GM12874 (cell line): ENCODE results near the gene TNIP1.

Experiments
- CTCF ChIP-seq: IDR thresholded peaks from 2 replicates; pipeline ENCODE4 v1.5.1; 2011; ENCODE audit warnings: low read depth, mild to moderate bottlenecking, control low read depth, low read length, moderate library complexity; ENCODE audit not compliant: insufficient read depth

The TNIP1 gene

DNA sequence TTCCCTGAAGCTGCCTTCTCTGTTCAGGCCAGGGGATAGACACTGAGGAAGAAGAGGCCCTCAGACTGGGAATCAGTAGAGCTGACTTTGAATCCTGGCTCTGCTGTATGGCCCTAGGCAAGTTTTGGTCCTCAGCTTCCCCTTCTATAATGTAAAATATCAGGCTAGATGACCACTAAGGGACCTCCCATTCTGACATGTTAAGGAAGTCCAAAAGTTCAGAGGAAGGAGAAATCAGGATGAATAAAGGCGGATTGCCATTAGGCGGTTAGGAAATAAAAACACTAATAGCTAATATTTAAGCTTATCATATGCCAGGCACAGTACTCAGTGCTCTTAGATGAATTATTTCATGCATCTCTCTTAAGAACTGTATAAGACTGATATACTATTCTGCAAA lies 8.9 kb upstream of the TNIP1 start:
- TF ChIP-seq CTCF, result no peak

- TF ChIP-seq CTCF, result no peak
Observed at GRCh38 chr5:151088986-151089385, 8.2 kb upstream of the TNIP1 start.

GRCh38 chr5:151087486-151087885 lies 6.7 kb upstream of the TNIP1 start:
- TF ChIP-seq CTCF, result no peak

DNA sequence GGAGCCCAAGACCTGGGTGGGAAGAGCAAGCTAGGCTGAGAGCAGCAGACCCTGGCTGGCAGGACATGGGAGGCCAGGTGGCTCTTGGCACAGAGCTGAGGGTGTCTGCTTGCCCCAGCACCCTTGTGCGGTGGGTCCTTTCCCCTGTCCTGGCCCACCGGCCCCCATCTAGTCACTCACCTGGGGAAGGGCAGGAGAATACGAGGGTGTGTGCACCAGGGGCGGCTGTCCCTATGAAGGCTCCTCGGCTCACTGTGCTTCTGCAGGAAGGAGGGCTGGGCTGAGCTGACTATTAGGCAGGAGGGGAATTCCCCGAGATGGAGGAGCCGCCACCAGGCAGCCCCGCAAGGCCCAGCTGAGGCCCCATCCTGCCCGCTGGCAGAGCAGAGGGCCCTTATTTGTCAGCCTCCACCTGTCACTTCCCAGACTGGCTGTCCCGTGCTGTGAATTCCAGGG lies 6.1 kb upstream of the TNIP1 start:
- TF ChIP-seq CTCF, result no peak

DNA sequence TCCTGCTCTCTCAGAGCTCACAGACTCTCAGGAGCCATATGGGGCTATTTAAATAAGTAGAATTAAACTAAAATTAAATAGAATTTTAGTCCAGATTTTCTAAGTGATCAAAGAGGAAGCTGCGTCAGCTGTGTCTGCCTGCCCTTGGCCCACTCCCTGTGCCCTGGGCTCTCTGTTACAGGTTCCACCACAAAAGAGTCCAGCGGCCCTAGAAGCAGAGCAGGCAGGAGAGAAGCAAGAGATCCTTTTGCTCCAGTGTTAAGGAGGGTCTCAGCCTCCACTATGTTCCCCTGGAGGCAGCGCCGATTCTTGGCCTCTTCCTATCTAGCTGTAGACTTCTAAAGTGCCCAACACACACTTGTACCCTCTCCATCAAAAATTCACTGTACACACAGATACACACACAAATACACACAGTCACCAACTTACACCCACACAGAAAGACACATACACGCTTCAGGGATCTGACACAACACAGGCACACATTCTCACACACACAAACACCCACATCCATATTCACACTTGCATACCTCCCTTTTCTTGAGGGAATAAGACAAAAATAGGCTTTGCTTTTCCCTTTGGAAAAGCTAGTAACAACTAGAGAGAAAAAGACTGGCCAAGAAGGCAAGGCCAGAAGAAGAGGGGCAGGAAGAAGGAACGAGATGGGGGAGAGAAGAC lies 5.5 kb upstream of the TNIP1 start:
- no peak for TF ChIP-seq CTCF

GRCh38 chr5:151085517-151086041 lies 4.7 kb upstream of the TNIP1 start:
- no peak for TF ChIP-seq CTCF

- no peak for TF ChIP-seq CTCF
Observed at GRCh38 chr5:151084363-151084762, 3.5 kb upstream of the TNIP1 start.
